Measurements from ENCODE around the gene CEBPE.

CEBPE gene

DNA sequence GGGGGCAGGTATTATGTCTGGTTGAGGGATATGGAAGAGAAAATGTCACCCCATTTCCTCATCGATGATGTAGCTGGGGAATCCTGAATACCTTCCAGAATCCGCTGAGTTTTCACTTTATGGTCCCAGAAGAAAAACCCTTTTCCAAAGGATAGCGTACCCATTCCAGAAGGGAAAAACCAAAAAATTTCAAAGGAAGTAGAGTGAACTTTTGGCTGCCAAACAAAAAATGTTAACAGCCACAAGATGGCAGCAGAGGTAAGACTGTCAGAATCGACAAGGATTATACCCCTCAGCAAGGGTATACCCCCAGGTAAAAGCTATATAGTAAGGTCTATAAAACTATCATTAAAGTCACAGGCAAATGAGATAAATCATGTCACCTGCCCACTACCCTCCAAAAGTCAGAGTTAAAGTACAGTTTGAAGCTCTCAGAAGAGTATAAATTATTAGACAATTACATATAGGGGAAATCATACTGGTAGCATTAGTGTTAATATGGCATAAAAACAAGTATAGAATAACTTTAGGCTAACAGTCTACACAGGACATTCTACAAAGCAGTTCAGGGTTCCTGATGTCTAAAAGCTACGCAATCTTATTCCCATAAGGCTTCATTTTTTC, 42.2 kb downstream of the CEBPE start:
- no peak for DNase-seq (ENCODE audit: low read depth in 2 of 2)

DNA sequence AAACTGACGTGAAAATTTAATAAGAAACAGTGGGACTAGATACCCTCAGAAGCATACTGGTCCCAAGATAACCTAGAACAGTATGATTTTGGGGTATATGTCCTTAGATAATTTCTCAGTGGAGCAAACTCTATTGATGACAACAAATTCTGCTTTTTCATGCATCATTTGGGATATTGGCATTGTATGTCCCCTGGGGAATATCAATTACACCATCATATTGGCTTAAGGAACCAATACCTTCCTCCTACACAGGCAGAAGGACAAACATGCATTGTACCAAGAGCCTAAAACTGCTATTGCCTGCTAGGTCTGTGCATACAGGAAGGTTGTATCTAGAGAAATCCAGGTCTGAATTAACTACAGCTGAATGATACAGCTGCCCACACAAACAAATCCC, 44.1 kb downstream of the CEBPE start:
- DNase-seq (ENCODE audit: low read depth in 2 of 2): no peak

DNA sequence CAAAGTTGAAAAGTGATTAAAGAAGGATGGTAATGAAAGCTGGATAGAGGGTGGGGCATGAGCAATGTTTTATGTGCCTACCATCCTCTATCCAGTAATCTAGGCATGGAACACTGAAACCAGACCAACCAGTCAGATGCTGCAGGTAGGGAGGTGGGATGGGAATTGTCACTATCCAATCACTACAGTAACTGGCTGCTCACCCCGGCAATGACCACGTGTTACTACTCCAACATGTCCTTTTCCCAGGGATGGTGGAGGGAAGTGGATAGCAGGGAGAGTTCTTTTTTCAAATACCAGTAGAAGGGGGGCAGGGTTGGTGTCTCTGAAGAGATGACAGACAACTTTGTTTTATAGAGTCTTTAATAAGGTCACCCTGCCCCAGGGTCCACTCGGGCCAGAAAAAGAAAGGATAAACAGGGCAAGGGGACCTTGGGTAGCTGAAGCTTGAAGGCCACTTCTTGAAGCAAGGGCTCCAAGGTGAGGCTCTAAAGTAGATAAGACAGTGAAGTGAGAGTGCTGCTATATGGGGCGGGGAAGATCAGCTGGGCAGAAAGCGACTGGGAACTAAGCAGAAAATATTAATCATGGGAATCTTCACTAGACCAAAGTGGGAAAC, 47.0 kb downstream of the CEBPE start:
- DNase-seq (ENCODE audit: low read depth in 2 of 2): no peak

DNA sequence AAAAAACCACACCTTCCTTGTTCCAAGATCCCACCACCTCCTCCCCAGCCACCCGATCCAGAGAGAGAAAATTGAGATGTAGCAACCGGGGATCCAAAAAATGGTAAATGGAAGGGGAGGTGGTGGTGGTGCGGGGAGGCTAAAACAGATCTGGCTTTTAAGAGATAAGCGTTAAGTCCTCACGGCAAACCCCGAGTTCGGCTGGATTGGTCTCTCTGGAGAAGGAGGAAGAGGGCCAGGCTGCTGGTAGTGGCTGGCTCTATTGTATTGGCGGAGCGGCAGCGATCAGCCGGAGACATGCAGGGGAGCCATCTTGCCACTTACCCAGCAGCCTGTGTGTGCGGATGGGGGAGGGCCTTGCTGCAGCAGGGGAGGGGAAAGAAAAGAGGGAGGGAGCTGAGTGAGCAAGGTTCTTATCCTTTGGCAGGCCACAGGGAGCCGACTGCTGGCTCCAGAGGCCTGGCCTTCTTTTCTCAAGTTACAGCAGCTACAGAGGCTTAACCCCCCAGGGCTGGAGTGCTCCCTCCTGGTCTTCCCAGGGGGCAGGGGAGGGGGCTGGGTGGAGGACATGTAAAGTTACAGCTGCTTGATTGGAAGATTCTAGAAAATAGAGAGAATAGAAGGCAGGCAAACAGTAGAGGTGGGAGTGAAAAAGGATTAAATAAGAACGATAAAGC, 47.7 kb downstream of the CEBPE start:
- peak; percentile 23 to 59 for DNase-seq (ENCODE audit: low read depth in 2 of 2)

DNA sequence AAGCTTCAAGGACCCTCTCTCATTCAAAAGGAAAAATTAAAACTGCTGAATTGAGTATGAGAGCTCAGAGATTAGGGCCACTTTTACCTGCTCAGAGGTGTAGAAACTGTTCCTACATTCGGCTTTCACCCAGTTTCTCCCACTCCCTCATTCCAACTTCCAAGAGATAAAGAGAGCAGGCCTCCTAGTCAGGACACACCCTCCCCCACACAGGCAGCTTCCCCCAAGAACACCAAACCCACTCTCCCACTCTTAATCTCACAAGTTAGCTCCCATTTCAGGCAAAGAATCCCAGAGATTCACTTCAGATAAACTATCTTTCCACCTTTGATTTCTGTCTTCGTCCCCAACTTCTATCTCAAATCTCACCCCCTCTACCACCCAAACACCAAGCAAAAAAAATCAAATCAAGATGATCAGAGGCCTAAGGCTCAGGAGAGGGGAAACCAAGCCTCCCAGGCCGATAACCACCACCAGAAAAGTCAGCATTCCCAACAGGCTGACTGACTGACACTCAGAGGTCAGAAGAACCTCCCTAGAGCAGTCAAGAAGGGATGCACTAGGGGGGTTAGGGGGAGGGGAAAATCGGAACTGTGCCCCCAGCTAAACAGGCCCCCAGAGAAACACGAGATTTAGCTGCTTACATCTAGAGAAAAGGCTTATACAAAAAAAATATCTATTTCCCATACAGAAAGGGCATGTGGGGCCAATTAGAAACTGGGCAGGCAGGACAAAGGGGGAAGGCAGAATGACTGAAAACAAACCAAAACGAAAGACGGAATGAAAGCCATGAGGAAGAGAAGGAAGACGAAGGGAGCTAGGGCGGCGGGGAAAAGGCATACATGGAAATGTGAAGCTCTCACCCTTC, 48.6 kb downstream of the CEBPE start:
- no peak for DNase-seq (ENCODE audit: low read depth in 2 of 2)

DNA sequence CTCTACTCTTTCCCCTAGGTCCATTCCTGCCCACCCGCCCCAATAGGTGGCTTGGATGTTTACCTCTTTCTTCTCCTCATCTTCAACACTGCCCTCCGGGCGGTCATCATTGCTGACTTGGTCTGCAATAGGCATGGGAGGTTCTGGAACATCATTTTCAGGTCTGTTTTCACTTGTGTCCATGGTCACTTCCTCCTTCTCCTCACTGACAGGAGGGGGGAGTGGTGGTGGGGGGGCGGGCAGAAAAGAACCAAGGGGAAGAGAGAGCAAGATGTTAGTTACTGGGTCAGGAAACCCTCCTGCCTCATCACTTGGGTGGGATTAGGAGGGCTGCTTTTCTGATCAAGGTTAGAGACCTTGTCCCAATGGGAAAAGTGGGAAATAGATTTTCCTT, 49.6 kb downstream of the CEBPE start:
- no peak for DNase-seq (ENCODE audit: low read depth in 2 of 2)

DNA sequence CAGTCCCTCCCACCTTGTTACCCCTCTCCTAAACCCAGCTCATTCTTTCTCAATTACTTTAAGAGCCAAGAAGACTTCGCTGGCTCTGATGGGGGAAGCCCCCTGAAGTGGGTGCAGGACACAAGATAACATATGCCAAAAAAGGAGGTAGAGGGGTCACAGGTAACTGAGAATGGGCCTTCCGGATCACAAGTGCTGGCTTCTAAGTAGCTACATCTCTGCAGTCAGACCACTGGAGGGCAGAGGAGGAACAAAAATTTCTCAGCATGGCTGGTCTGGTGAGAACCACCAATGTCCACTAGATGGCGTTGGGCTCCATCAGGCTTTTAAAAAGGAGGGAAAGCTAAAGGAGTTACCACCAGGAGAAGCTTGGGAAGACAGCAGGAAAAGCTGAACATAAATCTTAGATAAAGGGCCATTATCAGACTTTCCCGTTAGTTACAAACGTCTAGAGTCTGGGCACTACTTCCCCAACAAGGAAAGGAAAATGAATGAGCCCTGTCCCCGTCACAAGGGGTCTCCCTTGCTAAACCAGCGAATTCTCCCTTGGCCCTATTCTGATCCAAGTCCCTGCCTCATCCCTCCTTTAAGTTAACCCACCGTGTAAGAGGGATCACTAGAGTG, 50.2 kb downstream of the CEBPE start:
- peak; percentile 45 to 49 for DNase-seq (ENCODE audit: low read depth in 2 of 2)

DNA sequence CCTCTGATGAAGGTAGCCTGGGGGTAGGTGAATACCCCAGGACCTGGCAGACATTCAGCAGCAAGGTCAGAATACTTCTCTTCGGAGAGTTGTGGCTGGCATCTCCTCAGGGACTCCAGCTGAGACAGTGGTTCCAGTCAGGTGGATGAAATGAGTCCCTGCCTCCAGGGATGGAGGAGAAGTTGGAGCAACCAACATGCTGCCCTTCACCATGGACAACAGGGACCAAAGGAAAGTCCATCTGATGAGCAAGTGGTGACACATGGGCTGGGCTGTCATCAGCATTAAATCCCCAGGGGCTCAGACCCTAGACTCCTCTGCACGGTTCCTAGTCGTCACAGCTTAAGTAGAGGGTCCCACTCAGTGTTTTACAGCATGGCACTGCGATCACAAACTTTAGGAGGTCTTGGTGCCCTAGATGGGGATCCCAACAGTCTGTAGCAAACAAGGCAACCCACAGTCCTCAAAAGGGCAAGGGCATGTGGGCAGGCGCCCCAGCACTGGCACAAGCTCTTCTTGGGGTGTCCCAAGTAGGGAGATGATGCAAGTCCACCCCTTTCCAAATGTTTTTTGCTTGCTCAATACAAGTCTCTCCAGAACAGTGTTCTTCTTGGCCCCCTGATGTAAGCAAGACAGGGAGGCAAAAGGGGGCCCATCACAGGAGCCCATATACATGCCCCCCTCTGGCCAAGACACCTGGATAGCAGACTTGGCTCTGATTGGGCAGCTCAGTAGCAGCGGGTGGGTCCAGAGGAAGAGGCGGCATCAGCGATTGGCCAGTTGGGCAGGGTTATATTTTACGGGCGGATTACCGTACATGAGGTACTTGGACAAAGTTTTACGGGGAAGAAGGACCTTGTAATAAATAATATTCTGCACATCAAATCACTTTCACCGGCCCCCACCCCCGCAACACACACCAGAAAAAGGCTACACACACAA, 50.9 kb downstream of the CEBPE start:
- no peak for DNase-seq (ENCODE audit: low read depth in 2 of 2)

All from stimulated activated CD4-positive, alpha-beta T cell treated with anti-CD3 and anti-CD28 coated beads, Interleukin-1b, Interleukin-23, amount 100 ng/mL, for 1 hour (primary cell).